Glomerular visceral epithelial cell (primary cell): Measurements from ENCODE around the gene ARL2BP.

Experiments used
- DNase-seq: peaks from one replicate; pipeline ENCODE4 v3.0.0-alpha.2; 2016; ENCODE audit errors: extremely low spot score

The ARL2BP gene

GRCh38 chr16:57235128-57236021 is 9.7 kb upstream of the ARL2BP start:
- DNase-seq: no peak

- no peak for DNase-seq
Measured at GRCh38 chr16:57236022-57236350, 9.1 kb upstream of the ARL2BP start.

GRCh38 chr16:57238682-57239081 is 6.4 kb upstream of the ARL2BP start:
- no peak for DNase-seq

- DNase-seq: no peak
Measured at GRCh38 chr16:57239107-57239506, 6.0 kb upstream of the ARL2BP start.

- no peak for DNase-seq
Measured at GRCh38 chr16:57240851-57241250, 4.2 kb upstream of the ARL2BP start.

- DNase-seq: no peak
Measured at GRCh38 chr16:57242650-57243049, 2.4 kb upstream of the ARL2BP start.

- DNase-seq: no peak
Measured at GRCh38 chr16:57244463-57244766, 644 bp upstream of the ARL2BP start.

GRCh38 chr16:57245472-57246113 is 534 bp downstream of the ARL2BP start:
- DNase-seq: no peak

GRCh38 chr16:57251352-57251751 is 6.3 kb downstream of the ARL2BP start:
- no peak for DNase-seq

GRCh38 chr16:57252148-57252721 is 7.2 kb downstream of the ARL2BP start:
- no peak for DNase-seq

- DNase-seq: no peak
Measured at GRCh38 chr16:57253466-57253865, 8.4 kb downstream of the ARL2BP start.

- DNase-seq: no peak
Measured at GRCh38 chr16:57255686-57256415, 10.8 kb downstream of the ARL2BP start.

GRCh38 chr16:57256601-57257395 is 11.7 kb downstream of the ARL2BP start:
- no peak for DNase-seq

- DNase-seq: no peak
Measured at GRCh38 chr16:57257455-57258070, 12.5 kb downstream of the ARL2BP start.

GRCh38 chr16:57258226-57258909 is 13.3 kb downstream of the ARL2BP start:
- DNase-seq: no peak

- no peak for DNase-seq
Measured at GRCh38 chr16:57258910-57259475, 13.9 kb downstream of the ARL2BP start.

- peak; percentile 62 for DNase-seq
Measured at GRCh38 chr16:57260294-57260929, 15.4 kb downstream of the ARL2BP start.

GRCh38 chr16:57261806-57262205 is 16.7 kb downstream of the ARL2BP start:
- no peak for DNase-seq

- no peak for DNase-seq
Measured at GRCh38 chr16:57262841-57263540, 17.9 kb downstream of the ARL2BP start.
